ENCODE data around the gene EXOC3L1. TPM values are rescaled to one million over a fixed set of nuclear protein-coding genes. Genes with fewer than 3 reads are reported as not detected.

Gene EXOC3L1
- total RNA-seq, 1 experiment from 2014 or later: 0.61 TPM

GRCh38 chr16:67188798-67189197 is 1.1 kb downstream of the EXOC3L1 start:
- CTCF ChIA-PET: no interaction called here
- Histone ChIP-seq H3K27me3 (replicated peaks; ENCODE audit: control insufficient read depth, insufficient read depth, low read length) (no peaks in the 10 kb centered on the region), H3K36me3 (ENCODE audit: control insufficient read depth, insufficient read depth, low read length) (no peaks in the 10 kb centered on the region), H3K4me1 (peaks cover 38% of the 10 kb centered on the region), H3K9me3 (no peaks in the 10 kb centered on the region), H3K4me3 (ENCODE audit: low read depth, low read length) (no peak overlapping the region)
- BruUV-seq (replicated peaks): no TSS peak
- TF ChIP-seq CTCF (IDR thresholded peaks at IDR 0.05; ENCODE audit: insufficient read depth in 1 of 2, low read depth in 1 of 2, low read length in 1 of 2, severe bottlenecking in 1 of 2, unreplicated experiment in 1 of 2): no peak
- Mint-ChIP-seq H3K27me3 (ENCODE audit: insufficient read depth, unreplicated experiment) (peaks cover 3% of the 10 kb centered on the region), H3K4me3 (ENCODE audit: unreplicated experiment) (no peak overlapping the region), H3K9me3 (ENCODE audit: unreplicated experiment) (no peaks in the 10 kb centered on the region), H3K4me1 (ENCODE audit: low read depth, unreplicated experiment) (peaks cover 16% of the 10 kb centered on the region), H3K36me3 (ENCODE audit: insufficient read depth, unreplicated experiment) (peaks cover 28% of the 10 kb centered on the region), H3K27ac (ENCODE audit: unreplicated experiment) (no peak overlapping the region)
- intact Hi-C loops (cut with micrococcal nuclease; ENCODE audit: unreplicated experiment): no loop called here
- POLR2A ChIA-PET: no interaction called here
- DNase-seq: no peak

GRCh38 chr16:67188323-67188722 is 1.6 kb downstream of the EXOC3L1 start:
- Mint-ChIP-seq H3K9me3 (ENCODE audit: unreplicated experiment) (no peaks in the 10 kb centered on the region), H3K4me3 (ENCODE audit: unreplicated experiment) (no peak overlapping the region), H3K36me3 (ENCODE audit: insufficient read depth, unreplicated experiment) (peaks cover 28% of the 10 kb centered on the region), H3K27me3 (ENCODE audit: insufficient read depth, unreplicated experiment) (peaks cover 3% of the 10 kb centered on the region), H3K27ac (ENCODE audit: unreplicated experiment) (no peak overlapping the region), H3K4me1 (ENCODE audit: low read depth, unreplicated experiment) (peaks cover 16% of the 10 kb centered on the region)
- ChIA-PET POLR2A (no interaction called here), CTCF (no interaction called here)
- Histone ChIP-seq H3K9me3 (no peaks in the 10 kb centered on the region), H3K4me3 (ENCODE audit: low read depth, low read length) (no peak overlapping the region), H3K4me1 (peaks cover 38% of the 10 kb centered on the region), H3K36me3 (ENCODE audit: control insufficient read depth, insufficient read depth, low read length) (no peaks in the 10 kb centered on the region), H3K27me3 (replicated peaks; ENCODE audit: control insufficient read depth, insufficient read depth, low read length) (no peaks in the 10 kb centered on the region)
- no TSS peak for BruUV-seq (replicated peaks)
- DNase-seq: no peak
- no peak for TF ChIP-seq CTCF (IDR thresholded peaks at IDR 0.05; ENCODE audit: insufficient read depth in 1 of 2, low read depth in 1 of 2, low read length in 1 of 2, severe bottlenecking in 1 of 2, unreplicated experiment in 1 of 2)
- intact Hi-C loops (cut with micrococcal nuclease; ENCODE audit: unreplicated experiment): no loop called here

- peaks cover 47% of the 10 kb centered on the region for H3K4me1 ChIP-seq
- no peaks in the 10 kb centered on the region for H3K27me3 ChIP-seq (replicated peaks; ENCODE audit: control insufficient read depth, insufficient read depth, low read length)
- ChIA-PET CTCF (interaction anchor here (0.5 to 0.6 kb wide), 2 partner anchors 17 to 230 kb away, joined by 3 to 4 read pairs; partner anchors contain the start of gene NOL3), POLR2A (no interaction called here)
- intact Hi-C loops (cut with micrococcal nuclease; ENCODE audit: unreplicated experiment): no loop called here
- Mint-ChIP-seq H3K9me3 (ENCODE audit: unreplicated experiment) (no peaks in the 10 kb centered on the region), H3K27me3 (ENCODE audit: insufficient read depth, unreplicated experiment) (peaks cover 3% of the 10 kb centered on the region), H3K27ac (ENCODE audit: unreplicated experiment) (no peak overlapping the region), H3K36me3 (ENCODE audit: insufficient read depth, unreplicated experiment) (peaks cover 20% of the 10 kb centered on the region), H3K4me1 (ENCODE audit: low read depth, unreplicated experiment) (peaks cover 16% of the 10 kb centered on the region), H3K4me3 (ENCODE audit: unreplicated experiment) (no peak overlapping the region)
- H3K9me3 ChIP-seq: no peaks in the 10 kb centered on the region
- no peak for DNase-seq
- H3K36me3 ChIP-seq (ENCODE audit: control insufficient read depth, insufficient read depth, low read length): no peaks in the 10 kb centered on the region
- TF ChIP-seq CTCF (IDR thresholded peaks at IDR 0.05; ENCODE audit: insufficient read depth in 1 of 2, low read depth in 1 of 2, low read length in 1 of 2, severe bottlenecking in 1 of 2, unreplicated experiment in 1 of 2): no peak
- H3K4me3 ChIP-seq (ENCODE audit: low read depth, low read length): no peak overlapping the region
- no TSS peak for BruUV-seq (replicated peaks)
These were observed 2.6 kb downstream of the EXOC3L1 start for GRCh38 chr16:67187175-67187890.

Data from Caco-2 (cell line).